Islet precursor cell (in vitro differentiated cells): Measurements from ENCODE around the gene DNM1.
A peak's percentile ranks its signal among the peaks of the same experiment; 100 is the strongest.
"Not testable (repeated sequence)": the region's sequence is repeated elsewhere in the genome, so short reads cannot be mapped to it uniquely, and the experiment has no call there.

Source experiments
- DNase-seq: peaks from one replicate; pipeline ENCODE4 v3.0.0-alpha.2; 2018

DNM1 gene

GRCh38 chr9:128226412-128226801 is 23.2 kb downstream of the DNM1 start:
- DNase-seq: no peak

- DNase-seq: not testable (repeated sequence)
Observed at GRCh38 chr9:128230897-128231296, 27.7 kb downstream of the DNM1 start.

GRCh38 chr9:128231638-128232527 is 28.7 kb downstream of the DNM1 start:
- DNase-seq: no peak

- DNase-seq: peak; percentile 51
Observed at GRCh38 chr9:128232528-128233428, 29.6 kb downstream of the DNM1 start.

- DNase-seq: no peak
Observed at GRCh38 chr9:128233817-128234406, 30.7 kb downstream of the DNM1 start.

- DNase-seq: no peak
Observed at GRCh38 chr9:128242124-128242523, 38.9 kb downstream of the DNM1 start.

GRCh38 chr9:128242828-128243214 is 39.6 kb downstream of the DNM1 start:
- no peak for DNase-seq

- DNase-seq: no peak
Observed at GRCh38 chr9:128243215-128244018, 40.2 kb downstream of the DNM1 start.

GRCh38 chr9:128244091-128244836 is 41.1 kb downstream of the DNM1 start:
- DNase-seq: no peak

- peak; percentile 92 for DNase-seq
Observed at GRCh38 chr9:128244837-128245231, 41.7 kb downstream of the DNM1 start.

GRCh38 chr9:128245421-128246151 is 42.4 kb downstream of the DNM1 start:
- DNase-seq: peak; percentile 91

- peak; percentile 52 for DNase-seq
Observed at GRCh38 chr9:128246471-128246870, 43.3 kb downstream of the DNM1 start.

GRCh38 chr9:128247226-128247803 is 44.1 kb downstream of the DNM1 start:
- no peak for DNase-seq

GRCh38 chr9:128249558-128249907 is 46.4 kb downstream of the DNM1 start:
- DNase-seq: no peak

GRCh38 chr9:128249908-128250838 is 47.0 kb downstream of the DNM1 start:
- DNase-seq: peak; percentile 98

GRCh38 chr9:128250839-128251731 is 47.9 kb downstream of the DNM1 start:
- no peak for DNase-seq

- DNase-seq: no peak
Observed at GRCh38 chr9:128251732-128252100, 48.5 kb downstream of the DNM1 start.

- DNase-seq: no peak
Observed at GRCh38 chr9:128252317-128253139, 49.3 kb downstream of the DNM1 start.
